Vagina (tissue), 2 donors: ENCODE results near the gene STXBP4.

Experiments used
- CTCF ChIP-seq, 3 experiments: fragments of 450-650 bp in 2 of 3; fragments of 200-600 bp in 1 of 3; sonication (generic) in 1 of 3; IDR thresholded peaks; one replicate each; pipeline ENCODE4 v1.5.1; 2017 to 2019; ENCODE audit warnings: antibody characterized with exemption in 3 of 3, mild to moderate bottlenecking in 2 of 3, moderate library complexity in 2 of 3
- POLR2A ChIP-seq, 2 donors: fragments of 450-650 bp; IDR thresholded peaks; one replicate each; pipeline ENCODE4 v1.6.1; 2017; ENCODE audit warnings: antibody characterized with exemption in 2 of 2, mild to moderate bottlenecking in 2 of 2, moderate library complexity in 2 of 2
- POLR2AphosphoS5 ChIP-seq, 2 donors: sonication (generic); formaldehyde crosslinking; IDR thresholded peaks; one replicate each; pipeline ENCODE4 v1.9.0; 2017; ENCODE audit warnings: antibody characterized with exemption in 2 of 2, mild to moderate bottlenecking in 2 of 2, low read depth in 1 of 2; ENCODE audit not compliant: insufficient read depth in 1 of 2

GRCh38 chr17:55144518-55144917 is 176.0 kb downstream of the STXBP4 start:
- TF ChIP-seq CTCF (IDR thresholded peaks at IDR 0.05), result no peak
- TF ChIP-seq POLR2A (IDR thresholded peaks at IDR 0.05), result no peak
- TF ChIP-seq POLR2AphosphoS5 (IDR thresholded peaks at IDR 0.05; ENCODE audit: insufficient read depth in 1 of 2, low read depth in 1 of 2), result no peak
